HG02852 (cell line): ENCODE results near the gene KIF1B.
"Not testable (repeated sequence)": the region's sequence is repeated elsewhere in the genome, so short reads cannot be mapped to it uniquely, and the experiment has no call there.

ENCODE experiments used
- ATAC-seq: cut with Tn5 transposase; IDR thresholded peaks from one replicate; pipeline ENCODE4 v1.9.1; 2021; ENCODE audit warnings: mild to moderate bottlenecking, moderate library complexity; ENCODE audit not compliant: unreplicated experiment

The KIF1B gene

GRCh38 chr1:10383630-10384029 is 173.3 kb downstream of the KIF1B start:
- no peak for ATAC-seq

- ATAC-seq = no peak
These were observed 173.8 kb downstream of the KIF1B start for GRCh38 chr1:10384219-10384618.

- no peak for ATAC-seq
These were observed 176.6 kb downstream of the KIF1B start for GRCh38 chr1:10386761-10387676.

GRCh38 chr1:10387677-10388386 is 177.5 kb downstream of the KIF1B start:
- no peak for ATAC-seq

- ATAC-seq = no peak
These were observed 178.0 kb downstream of the KIF1B start for GRCh38 chr1:10388387-10388715.

- no peak for ATAC-seq
These were observed 179.1 kb downstream of the KIF1B start for GRCh38 chr1:10389271-10389973.

GRCh38 chr1:10396870-10397269 is 186.5 kb downstream of the KIF1B start:
- no peak for ATAC-seq

GRCh38 chr1:10398278-10398733 is 187.9 kb downstream of the KIF1B start:
- no peak for ATAC-seq

GRCh38 chr1:10398734-10399443 is 188.5 kb downstream of the KIF1B start, which contains the start of gene PGD:
PGD (plus strand) TSS chr1:10399064; CDS start chr1:10399118, 54 bp downstream.
- ATAC-seq = peak; percentile 90

GRCh38 chr1:10399444-10399941 is 189.1 kb downstream of the KIF1B start:
- ATAC-seq = no peak

GRCh38 chr1:10400013-10400412 is 189.6 kb downstream of the KIF1B start:
- ATAC-seq = no peak

GRCh38 chr1:10401281-10401680 is 190.9 kb downstream of the KIF1B start:
- no peak for ATAC-seq

- no peak for ATAC-seq
These were observed 192.4 kb downstream of the KIF1B start for GRCh38 chr1:10402729-10403274.

- ATAC-seq = no peak
These were observed 196.8 kb downstream of the KIF1B start for GRCh38 chr1:10407201-10407600.

GRCh38 chr1:10415211-10415930 is 205.0 kb downstream of the KIF1B start:
- no peak for ATAC-seq

- not testable (repeated sequence) for ATAC-seq
These were observed 205.6 kb downstream of the KIF1B start for GRCh38 chr1:10415967-10416366.

GRCh38 chr1:10418741-10419140 is 208.4 kb downstream of the KIF1B start:
- ATAC-seq = not testable (repeated sequence)

GRCh38 chr1:10419351-10419750 is 209.0 kb downstream of the KIF1B start:
- ATAC-seq = no peak

GRCh38 chr1:10421637-10422036 is 211.3 kb downstream of the KIF1B start:
- ATAC-seq = no peak

GRCh38 chr1:10424034-10424433 is 213.7 kb downstream of the KIF1B start:
- ATAC-seq = no peak
